HepG2 (cell line): ENCODE results near the gene ZNF628. TPM values are rescaled to one million over a fixed set of nuclear protein-coding genes. Genes with fewer than 3 reads are reported as not detected.

ENCODE experiments used
- ATAC-seq: fragments of 200-7000 bp; cut with Tn5 transposase; 3 replicates; pipeline ENCODE4 v1.9.1; 2020; ENCODE audit warnings: mild to moderate bottlenecking, moderate library complexity
- BruUV-seq: library from RNA; stranded (reverse); fragments of 400-500 nt; replicated peaks from 2 replicates; lab custom pipeline; 2021; lab: Mats Ljungman, UMichigan
- CTCF ChIA-PET: fragments of 300-600 bp; formaldehyde crosslinking; extraction: SDS; loops from one replicate; lab custom pipeline; 2021; ENCODE audit warnings: low total read pairs, inconsistent platforms, low intra/inter-chr PET ratio; lab: Yijun Ruan, JAX
- POLR2A ChIA-PET: fragments of 350-600 bp; sonication (Branson Sonifier 250); formaldehyde crosslinking; loops from one replicate; lab custom pipeline; 2020; ENCODE audit warnings: antibody characterized with exemption, inconsistent platforms; lab: Yijun Ruan, JAX
- DNase-seq: peaks from one replicate; pipeline ENCODE4 v3.0.0-alpha.2; 2015; ENCODE audit warnings: low spot score
- FAIRE-seq: peaks from 3 replicates; lab custom pipeline; 2011; peaks lifted over from hg19 to GRCh38; lab: Jason Lieb, UNC
- H2AFZ ChIP-seq: one replicate; pipeline ENCODE4 v1.6.1; 2011; ENCODE audit warnings: low read length, inconsistent platforms
- H3K27ac ChIP-seq: fragments of 300-600 bp; 3 replicates; pipeline ENCODE4 v1.8.0; 2011; ENCODE audit warnings: mixed run types, mild to moderate bottlenecking, mixed read lengths, low read length, inconsistent platforms; ENCODE audit not compliant: insufficient read depth; ENCODE audit errors: extremely low read length
- H3K27me3 ChIP-seq, 2 experiments: fragments of 200-600 bp in 1 of 2; 2 replicates in 1 of 2; 3 replicates in 1 of 2; pipeline versions ENCODE4 v1.6.0 to v1.8.0; 2011; ENCODE audit warnings: low read length in 2 of 2, mild to moderate bottlenecking in 2 of 2, moderate library complexity in 2 of 2, inconsistent platforms in 1 of 2; ENCODE audit not compliant: insufficient read depth in 2 of 2, control insufficient read depth in 1 of 2
- H3K36me3 ChIP-seq, 2 experiments: fragments of 200-600 bp in 1 of 2; replicated peaks in 1 of 2; 2 replicates in 1 of 2; 3 replicates in 1 of 2; pipeline versions ENCODE4 v1.5.1 to v1.8.0; 2011; ENCODE audit warnings: low read length in 2 of 2, inconsistent platforms in 1 of 2; ENCODE audit not compliant: insufficient read depth in 2 of 2, control insufficient read depth in 1 of 2
- H3K4me1 ChIP-seq: 2 replicates; pipeline ENCODE4 v1.5.1; 2012; ENCODE audit warnings: low read length, inconsistent platforms; ENCODE audit not compliant: insufficient read depth
- H3K4me2 ChIP-seq: 2 replicates; pipeline ENCODE4 v1.6.0; 2011; ENCODE audit warnings: low read depth, low read length, inconsistent platforms
- H3K4me3 ChIP-seq, 3 experiments: fragments of 200-600 bp in 1 of 3; sonication (generic), shearing (Covaris generic) in 1 of 3; replicated peaks in 1 of 3; 2 replicates each; pipeline ENCODE4 v1.5.1; 2011 to 2016; ENCODE audit warnings: low read length in 3 of 3, inconsistent platforms in 2 of 3, low read depth in 2 of 3, mild to moderate bottlenecking in 2 of 3, control low read depth in 1 of 3, mixed read lengths in 1 of 3; ENCODE audit not compliant: insufficient read depth in 1 of 3
- H3K79me2 ChIP-seq: one replicate; pipeline ENCODE4 v1.6.1; 2011; ENCODE audit warnings: low read length, inconsistent platforms; ENCODE audit not compliant: insufficient read depth
- H3K9ac ChIP-seq: 2 replicates; pipeline ENCODE4 v1.6.0; 2011; ENCODE audit warnings: mild to moderate bottlenecking, low read depth, low read length, inconsistent platforms; ENCODE audit not compliant: insufficient read depth
- H3K9me3 ChIP-seq: 2 replicates; pipeline ENCODE4 v1.5.1; 2012; ENCODE audit warnings: mild to moderate bottlenecking, low read length
- H4K20me1 ChIP-seq: 2 replicates; pipeline ENCODE4 v1.6.0; 2011; ENCODE audit warnings: inconsistent platforms, mild to moderate bottlenecking, low read length, moderate library complexity; ENCODE audit not compliant: insufficient read depth
- HOXA5 ChIP-seq: sonication (generic); formaldehyde crosslinking; IDR thresholded peaks from 2 replicates; pipeline ENCODE4 v1.4.0; 2020; ENCODE audit warnings: missing genetic modification reagents
- MBNL3 ChIP-seq: fragments of 250-450 bp; sonication (Bioruptor Pico); conservative IDR thresholded peaks from 2 replicates; pipeline ENCODE4 v1.8.0; 2022; ENCODE audit warnings: mild to moderate bottlenecking, inconsistent platforms
- MXD4 ChIP-seq: IDR thresholded peaks from 2 replicates; pipeline ENCODE4 v1.6.1; 2016; ENCODE audit warnings: mild to moderate bottlenecking, missing biosample characterization, missing genetic modification reagents
- ZMAT5 ChIP-seq: sonication (generic); formaldehyde crosslinking; IDR thresholded peaks from 2 replicates; pipeline ENCODE4 v1.5.0; 2020; ENCODE audit warnings: mild to moderate bottlenecking, low read depth, missing genetic modification reagents, borderline replicate concordance
- ZNF329 ChIP-seq: sonication (generic); formaldehyde crosslinking; IDR thresholded peaks from 2 replicates; pipeline ENCODE4 v1.9.0; 2021; ENCODE audit warnings: low read depth, mild to moderate bottlenecking, missing genetic modification reagents
- ZNF335 ChIP-seq: sonication (generic); formaldehyde crosslinking; IDR thresholded peaks from 2 replicates; pipeline ENCODE4 v1.4.0; 2020; ENCODE audit warnings: missing genetic modification reagents
- ZNF382 ChIP-seq: sonication (generic); formaldehyde crosslinking; IDR thresholded peaks from 2 replicates; pipeline ENCODE4 v1.5.0; 2020; ENCODE audit warnings: missing genetic modification reagents, mild to moderate bottlenecking, borderline replicate concordance
- ZNF550 ChIP-seq: sonication (generic); formaldehyde crosslinking; IDR thresholded peaks from 2 replicates; pipeline ENCODE4 v1.4.0; 2020; ENCODE audit warnings: mild to moderate bottlenecking, missing genetic modification reagents, borderline replicate concordance
- ZNF75D ChIP-seq: sonication (generic); formaldehyde crosslinking; IDR thresholded peaks from 2 replicates; pipeline ENCODE4 v1.8.1; 2023; ENCODE audit warnings: missing genetic modification reagents, mild to moderate bottlenecking, borderline replicate concordance
- ZSCAN21 ChIP-seq: sonication (generic); formaldehyde crosslinking; IDR thresholded peaks from 2 replicates; pipeline ENCODE4 v1.8.0; 2022; ENCODE audit warnings: mild to moderate bottlenecking, missing genetic modification reagents, moderate library complexity, borderline replicate concordance
- ZSCAN30 ChIP-seq: sonication (generic); formaldehyde crosslinking; IDR thresholded peaks from 2 replicates; pipeline ENCODE4 v1.5.0; 2020; ENCODE audit warnings: mild to moderate bottlenecking, missing genetic modification reagents
- WGBS: methylation state at CpG from one replicate; pipeline ENCODE4 v1.1.6; 2017; ENCODE audit warnings: low lambda C conversion rate; 5-methylcytosine and 5-hydroxymethylcytosine counted together
- in situ Hi-C: cut with HindIII; loops from 2 replicates; pipeline ENCODE4 v1.10.0; 2017; ENCODE audit warnings: low pct_unique_long_range_greater_than_20kb; ENCODE audit not compliant: extremely low pct_ligation_motif_present
- intact Hi-C: fragments of 100-400 bp; cut with micrococcal nuclease; formaldehyde crosslinking; loops from one replicate; pipeline ENCODE4 v1.10.0; 2022; ENCODE audit not compliant: unreplicated experiment
- polyA plus RNA-seq, 8 experiments: library from polyadenylated mRNA; depleted of rRNA in 3 of 8; stranded (reverse) in 7 of 8; unstranded in 1 of 8; fragments of >200 nt; fragmentation: Illumina TruSeq in 4 of 8; extraction: Trizol in 4 of 8; gene quantifications; 2 replicates each; pipeline versions ENCODE4 v1.2.1 to v1.2.3, GENCODE V29; 2011 to 2016; ENCODE audit warnings: low read depth in 4 of 8, missing spikeins in 1 of 8, mixed read lengths in 1 of 8; ENCODE audit not compliant: insufficient read depth in 1 of 8
- total RNA-seq, 5 experiments: library from RNA; depleted of rRNA; stranded (reverse); fragments of >200 nt; fragmentation: Illumina TruSeq; extraction: Trizol; gene quantifications; 2 replicates each; pipeline ENCODE4 v1.2.3, GENCODE V29; 2016; ENCODE audit warnings: low read depth in 1 of 5

Gene ZNF628
- total and polyA plus RNA-seq, 2 of the 13 experiments (the other 11 are each of a cell fraction or from before 2014, with no cell fraction given), result 0.54 to 1.2 TPM

GRCh38 chr19:55479451-55480230, 3.2 kb downstream of the ZNF628 start:
- TF ChIP-seq HOXA5 (CRISPR knock-in tag) (no peak), MBNL3 (CRISPR knock-in tag) (no peak), ZNF335 (no peak), ZNF550 (CRISPR knock-in tag) (no peak), ZNF382 (CRISPR knock-in tag) (no peak), ZMAT5 (CRISPR knock-in tag) (no peak), MXD4 (CRISPR knock-in tag) (no peak), ZNF329 (CRISPR knock-in tag) (no peak), ZSCAN21 (CRISPR knock-in tag) (no peak), ZSCAN30 (CRISPR knock-in tag) (no peak), ZNF75D (CRISPR knock-in tag) (no peak)
- H3K27ac ChIP-seq, result no peak overlapping the region
- no peak overlapping the region for H3K9ac ChIP-seq
- H3K79me2 ChIP-seq, result peaks cover 11% of the 10 kb centered on the region
- peaks cover 29% of the 10 kb centered on the region for H3K4me1 ChIP-seq
- H3K9me3 ChIP-seq, result no peaks in the 10 kb centered on the region
- WGBS, result 88% methylated on average over 14 of the region's 15 CpGs
- DNase-seq, result no peak
- no peaks in the 10 kb centered on the region; a peak in 1 of 5 replicates for H3K27me3 ChIP-seq
- H3K4me2 ChIP-seq, result no peak overlapping the region
- intact Hi-C loops, result no loop called here
- H3K36me3 ChIP-seq, result no peaks in the 10 kb centered on the region
- BruUV-seq, result no TSS peak
- H3K4me3 ChIP-seq, result no peak overlapping the region
- in situ Hi-C loops, result no loop called here
- CTCF ChIA-PET, result no interaction called here
- POLR2A ChIA-PET, result no interaction called here
- no peak for ATAC-seq
- no peak overlapping the region for H2AFZ ChIP-seq
- H4K20me1 ChIP-seq, result no peaks in the 10 kb centered on the region
- FAIRE-seq, result no peak
